Bronchial epithelial cell (primary cell): Measurements from ENCODE around the gene SLC35F5. TPM values are rescaled to one million over a fixed set of nuclear protein-coding genes. Genes with fewer than 3 reads are reported as not detected.
"Not testable (repeated sequence)": the region's sequence is repeated elsewhere in the genome, so short reads cannot be mapped to it uniquely, and the experiment has no call there.

ENCODE experiments used
- DNase-seq: peaks from one replicate; pipeline ENCODE4 v3.0.0-alpha.2; 2010; ENCODE audit warnings: low read depth
- FAIRE-seq: peaks from 2 replicates; lab custom pipeline; 2011; peaks lifted over from hg19 to GRCh38; lab: Jason Lieb, UNC
- H3K27me3 ChIP-seq: 2 replicates; pipeline ENCODE4 v1.5.1; 2011; ENCODE audit warnings: low read length; ENCODE audit not compliant: control insufficient read depth, insufficient read depth
- H3K36me3 ChIP-seq: 2 replicates; pipeline ENCODE4 v1.5.1; 2011; ENCODE audit warnings: low read length; ENCODE audit not compliant: control insufficient read depth, insufficient read depth
- H3K4me3 ChIP-seq: 2 replicates; pipeline ENCODE4 v1.5.1; 2011; ENCODE audit warnings: mild to moderate bottlenecking, low read depth, low read length, control low read depth
- CTCF ChIP-seq: IDR thresholded peaks from 2 replicates; pipeline ENCODE4 v1.5.1; 2011; ENCODE audit warnings: mild to moderate bottlenecking, moderate library complexity, low read length, control low read depth, inconsistent platforms; ENCODE audit not compliant: insufficient read depth, severe bottlenecking
- total RNA-seq: library from RNA; depleted of rRNA; stranded (reverse); fragments of >200 nt; gene quantifications from 2 replicates; pipeline ENCODE4 v1.2.1, GENCODE V29; 2014

SLC35F5 gene
- total RNA-seq, 1 donor from 2014 or later = 112 TPM

- H3K4me3 ChIP-seq = no peak overlapping the region
- H3K27me3 ChIP-seq = no peaks in the 10 kb centered on the region
- no peaks in the 10 kb centered on the region for H3K36me3 ChIP-seq
- FAIRE-seq (no peak), DNase-seq (peak; percentile 48)
- no peak for TF ChIP-seq CTCF
Measured at GRCh38 chr2:113707106-113707505, 49.3 kb downstream of the SLC35F5 start.

DNA sequence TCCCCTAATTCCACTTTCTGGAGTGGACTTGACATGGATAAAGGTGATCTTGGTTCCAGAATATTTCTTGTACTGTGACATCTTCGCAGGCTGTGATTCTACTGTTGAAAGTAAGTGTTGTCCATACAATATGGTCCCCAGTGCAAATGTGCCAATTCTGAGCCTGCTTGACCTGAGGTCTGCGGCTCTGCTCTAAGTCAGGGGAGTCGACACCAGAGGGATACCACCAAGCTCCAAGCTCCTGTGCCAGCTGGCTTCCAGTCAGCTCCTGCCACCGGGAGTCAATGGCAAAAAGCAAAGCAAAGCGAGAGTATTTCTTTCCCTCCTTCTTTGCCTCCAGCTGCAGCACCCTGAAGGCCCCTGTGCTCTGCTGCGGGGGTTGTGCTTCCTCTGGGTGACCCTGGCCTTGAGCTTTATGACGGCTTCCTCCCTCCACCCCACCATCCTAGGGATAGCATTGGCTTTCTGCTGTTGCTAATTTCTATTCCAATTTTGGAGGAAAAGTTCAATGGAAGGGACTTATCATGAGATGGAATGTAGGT lies 50.4 kb downstream of the SLC35F5 start:
- DNase-seq = no peak
- FAIRE-seq = no peak
- no peak for TF ChIP-seq CTCF

DNA sequence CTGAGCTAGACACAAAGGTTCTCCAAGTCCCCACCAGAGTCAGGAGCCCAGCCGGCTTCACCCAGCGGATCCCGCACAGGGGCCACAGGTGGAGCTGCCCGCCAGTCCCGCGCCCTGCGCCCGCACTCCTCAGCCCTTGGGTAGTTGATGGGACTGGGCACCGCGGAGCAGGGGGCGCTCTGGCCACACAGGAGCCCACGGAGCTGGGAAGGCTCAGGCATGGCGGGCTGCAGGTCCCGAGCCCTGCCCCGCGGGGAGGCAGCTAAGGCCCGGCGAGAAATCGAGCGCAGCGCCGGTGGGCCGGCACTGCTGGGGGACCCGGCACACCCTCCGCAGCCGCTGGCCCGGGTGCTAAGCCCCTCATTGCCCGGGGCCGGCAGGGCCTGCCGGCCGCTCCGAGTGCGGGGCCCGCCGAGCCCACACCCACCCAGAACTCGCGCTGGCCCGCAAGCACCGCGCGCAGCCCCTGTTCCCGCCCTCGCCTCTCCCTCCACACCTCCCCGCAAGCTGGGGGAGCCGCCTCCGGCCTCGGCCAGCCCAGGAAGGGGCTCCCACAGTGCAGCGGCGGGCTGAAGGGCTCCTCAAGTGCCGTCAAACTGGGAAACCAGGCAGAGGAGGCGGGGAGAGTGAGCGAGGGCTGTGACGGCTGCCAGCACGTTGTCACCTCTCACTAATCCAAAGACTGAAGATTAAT lies 52.0 kb downstream of the SLC35F5 start:
- not testable (repeated sequence) for DNase-seq, H3K27me3 ChIP-seq, H3K4me3 ChIP-seq, H3K36me3 ChIP-seq, FAIRE-seq

More for the DNA sequence above, 50.4 kb downstream of the SLC35F5 start:
- Histone ChIP-seq H3K36me3 (no peaks in the 10 kb centered on the region), H3K27me3 (no peaks in the 10 kb centered on the region), H3K4me3 (no peak overlapping the region)

GRCh38 chr2:113703386-113704299 lies 52.8 kb downstream of the SLC35F5 start:
- H3K36me3 ChIP-seq = no peaks in the 10 kb centered on the region
- FAIRE-seq = no peak
- H3K4me3 ChIP-seq = no peak overlapping the region
- no peaks in the 10 kb centered on the region for H3K27me3 ChIP-seq
- TF ChIP-seq CTCF = no peak
- DNase-seq = no peak

- no peaks in the 10 kb centered on the region for H3K36me3 ChIP-seq
- no peak for FAIRE-seq
Measured at GRCh38 chr2:113700186-113700841, 56.1 kb downstream of the SLC35F5 start.

More at GRCh38 chr2:113700186-113700841, 56.1 kb downstream of the SLC35F5 start:
- Histone ChIP-seq H3K27me3 (no peaks in the 10 kb centered on the region), H3K4me3 (no peak overlapping the region)
- no peak for DNase-seq
- no peak for TF ChIP-seq CTCF
